Mesothelial cell of epicardium (in vitro differentiated cells): ENCODE results near the gene TEK. TPM values are rescaled to one million over a fixed set of nuclear protein-coding genes. Genes with fewer than 3 reads are reported as not detected.
A peak's percentile ranks its signal among the peaks of the same experiment; 100 is the strongest.

ENCODE experiments used
- DNase-seq, 2 experiments: peaks; one replicate each; pipeline ENCODE4 v3.0.0; 2021; ENCODE audit warnings: low spot score in 2 of 2; ENCODE audit not compliant: unreplicated experiment in 2 of 2
- H3K27ac Mint-ChIP-seq: 2 replicates; pipeline ENCODE4 v1.8.0; 2021; ENCODE audit warnings: mixed read lengths
- H3K27me3 Mint-ChIP-seq: 2 replicates; pipeline ENCODE4 v1.8.0; 2021; ENCODE audit warnings: low read depth, mixed read lengths
- H3K36me3 Mint-ChIP-seq: 2 replicates; pipeline ENCODE4 v1.8.0; 2021; ENCODE audit warnings: mixed read lengths
- H3K4me1 Mint-ChIP-seq: 2 replicates; pipeline ENCODE4 v1.8.0; 2021; ENCODE audit warnings: mixed read lengths
- H3K4me3 Mint-ChIP-seq: 2 replicates; pipeline ENCODE4 v1.8.0; 2021; ENCODE audit warnings: mild to moderate bottlenecking, moderate library complexity, mixed read lengths
- H3K9me3 Mint-ChIP-seq: 2 replicates; pipeline ENCODE4 v1.8.0; 2021; ENCODE audit warnings: mixed read lengths
- CTCF ChIP-seq: fragments of 200-600 bp; sonication (generic); IDR thresholded peaks from one replicate; pipeline ENCODE4 v1.5.0; 2021; ENCODE audit warnings: antibody characterized with exemption; ENCODE audit not compliant: unreplicated experiment
- total RNA-seq: library from RNA; stranded (reverse); gene quantifications from 3 replicates; pipeline ENCODE4 v1.2.1, GENCODE V29; 2021

The TEK gene
- total RNA-seq, 1 donor from 2014 or later: 6.7 TPM

GRCh38 chr9:27109621-27110020, 596 bp downstream of the TEK start:
- H3K4me1 Mint-ChIP-seq: peaks cover 35% of the 10 kb centered on the region
- H3K27me3 Mint-ChIP-seq: no peaks in the 10 kb centered on the region
- peak overlapping the region; percentile 57 for H3K4me3 Mint-ChIP-seq
- DNase-seq: no peak
- H3K9me3 Mint-ChIP-seq: peaks cover 4% of the 10 kb centered on the region
- TF ChIP-seq CTCF: no peak
- no peaks in the 10 kb centered on the region for H3K36me3 Mint-ChIP-seq
- H3K27ac Mint-ChIP-seq: peak overlapping the region; percentile 82

- peak overlapping the region; percentile 57 for H3K4me3 Mint-ChIP-seq
- peak overlapping the region; percentile 80 for H3K27ac Mint-ChIP-seq
- H3K27me3 Mint-ChIP-seq: no peaks in the 10 kb centered on the region
Observed at GRCh38 chr9:27110181-27110580, 1.2 kb downstream of the TEK start.

GRCh38 chr9:27112235-27112634, 3.2 kb downstream of the TEK start:
- no peak overlapping the region for H3K4me3 Mint-ChIP-seq
- no peak for TF ChIP-seq CTCF
- H3K9me3 Mint-ChIP-seq: no peaks in the 10 kb centered on the region
- no peaks in the 10 kb centered on the region for H3K36me3 Mint-ChIP-seq
- no peak for DNase-seq
- no peaks in the 10 kb centered on the region for H3K27me3 Mint-ChIP-seq
- H3K4me1 Mint-ChIP-seq: peaks cover 32% of the 10 kb centered on the region
- H3K27ac Mint-ChIP-seq: no peak overlapping the region

More at GRCh38 chr9:27110181-27110580, 1.2 kb downstream of the TEK start:
- TF ChIP-seq CTCF: no peak
- Mint-ChIP-seq H3K4me1 (peaks cover 35% of the 10 kb centered on the region), H3K9me3 (peaks cover 4% of the 10 kb centered on the region), H3K36me3 (no peaks in the 10 kb centered on the region)
- no peak for DNase-seq

DNA sequence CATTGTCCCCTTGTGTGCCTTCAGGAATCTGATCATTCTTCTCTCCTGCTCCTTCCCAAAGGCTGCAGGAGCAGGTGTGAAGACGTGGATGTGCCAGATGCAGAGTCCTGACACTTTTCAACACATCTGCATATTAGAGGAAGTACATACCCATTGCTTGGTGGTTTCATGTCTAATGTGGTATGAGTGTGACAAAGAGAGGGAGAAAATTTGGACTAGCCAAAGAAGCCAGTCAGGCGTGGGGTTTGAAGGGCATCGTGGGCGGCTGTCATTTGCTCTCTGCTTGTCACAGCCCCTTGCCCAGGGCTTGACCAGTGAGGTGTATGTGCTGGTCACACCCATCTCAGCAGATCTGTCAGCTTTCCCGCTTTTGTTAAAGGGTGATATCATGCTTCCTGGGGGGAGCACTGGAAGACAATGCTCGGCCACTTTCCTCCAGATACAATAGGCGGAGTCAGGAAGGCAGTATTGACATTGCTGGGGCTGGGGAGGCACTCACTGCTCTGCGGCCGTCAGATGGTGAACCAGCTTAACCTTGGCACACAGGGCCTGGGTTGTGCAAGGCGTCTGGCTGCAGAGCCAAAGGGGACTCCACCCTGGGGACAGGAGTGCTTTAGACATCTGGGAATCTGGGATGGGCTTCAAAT, 8.6 kb downstream of the TEK start:
- no peaks in the 10 kb centered on the region for H3K36me3 Mint-ChIP-seq
- no peak for TF ChIP-seq CTCF
- no peaks in the 10 kb centered on the region for H3K27me3 Mint-ChIP-seq
- DNase-seq: no peak
- H3K4me3 Mint-ChIP-seq: no peak overlapping the region
- no peaks in the 10 kb centered on the region for H3K4me1 Mint-ChIP-seq
- no peaks in the 10 kb centered on the region for H3K9me3 Mint-ChIP-seq
- no peak overlapping the region for H3K27ac Mint-ChIP-seq

DNA sequence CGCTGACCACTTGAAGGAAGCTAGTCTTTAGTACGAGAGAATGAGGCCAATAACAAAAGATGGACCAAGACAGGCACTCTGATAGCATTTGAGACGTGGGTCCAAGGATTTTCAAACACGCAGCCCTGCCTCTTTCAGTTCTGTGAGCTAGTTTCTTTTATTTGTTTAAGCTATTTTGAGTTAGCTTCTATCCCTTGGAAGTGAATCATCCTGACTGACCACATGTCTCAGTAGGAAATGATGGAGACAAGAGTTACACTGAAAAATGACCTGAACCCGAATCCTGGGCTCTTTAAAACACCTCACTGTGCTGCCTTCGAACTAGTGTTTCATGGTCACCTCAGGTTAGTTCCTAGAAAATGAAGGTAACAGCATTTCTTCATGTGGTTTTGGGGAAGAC, 9.9 kb downstream of the TEK start:
- DNase-seq: no peak
- Mint-ChIP-seq H3K36me3 (no peaks in the 10 kb centered on the region), H3K27ac (no peak overlapping the region), H3K4me1 (no peaks in the 10 kb centered on the region), H3K9me3 (no peaks in the 10 kb centered on the region), H3K4me3 (no peak overlapping the region), H3K27me3 (no peaks in the 10 kb centered on the region)
- no peak for TF ChIP-seq CTCF

- H3K9me3 Mint-ChIP-seq: no peaks in the 10 kb centered on the region
- no peak overlapping the region for H3K4me3 Mint-ChIP-seq
- no peaks in the 10 kb centered on the region for H3K36me3 Mint-ChIP-seq
- no peaks in the 10 kb centered on the region for H3K27me3 Mint-ChIP-seq
- DNase-seq: no peak
- TF ChIP-seq CTCF: no peak
- no peak overlapping the region for H3K27ac Mint-ChIP-seq
- no peaks in the 10 kb centered on the region for H3K4me1 Mint-ChIP-seq
Observed at GRCh38 chr9:27124151-27124550, 15.1 kb downstream of the TEK start.
